Aorta (tissue), 5 donors: ENCODE data around the gene AKAP6. TPM values are rescaled to one million over a fixed set of nuclear protein-coding genes. Genes with fewer than 3 reads are reported as not detected.

Experiments
- ATAC-seq: fragments of 200-7000 bp; cut with Tn5 transposase; one replicate; pipeline ENCODE4 v1.9.1; 2022; ENCODE audit warnings: moderate library complexity; ENCODE audit not compliant: low FRiP score
- DNase-seq, 2 donors: peaks; one replicate each; pipeline ENCODE4 v3.0.0-alpha.2; 2020
- H3K27ac ChIP-seq, 2 donors: one replicate each; pipeline ENCODE4 v1.5.1; 2013; ENCODE audit warnings: low read length in 2 of 2, mild to moderate bottlenecking in 2 of 2, moderate library complexity in 2 of 2, control low read depth in 1 of 2, inconsistent platforms in 1 of 2, low read depth in 1 of 2
- H3K27me3 ChIP-seq, 2 donors: one replicate each; pipeline ENCODE4 v1.6.1; 2013; ENCODE audit warnings: control low read depth in 1 of 2, low read length in 1 of 2, mild to moderate bottlenecking in 1 of 2, moderate library complexity in 1 of 2; ENCODE audit not compliant: insufficient read depth in 2 of 2, control insufficient read depth in 1 of 2
- H3K36me3 ChIP-seq, 2 donors: one replicate each; pipeline ENCODE4 v1.6.1; 2013; ENCODE audit warnings: control low read depth in 1 of 2, low read length in 1 of 2, mild to moderate bottlenecking in 1 of 2; ENCODE audit not compliant: insufficient read depth in 2 of 2, control insufficient read depth in 1 of 2
- H3K4me1 ChIP-seq, 2 donors: one replicate each; pipeline ENCODE4 v1.6.1; 2013; ENCODE audit warnings: low read length in 2 of 2, control low read depth in 1 of 2, mild to moderate bottlenecking in 1 of 2, moderate library complexity in 1 of 2; ENCODE audit not compliant: insufficient read depth in 2 of 2, control insufficient read depth in 1 of 2
- H3K4me3 ChIP-seq, 2 donors: one replicate each; pipeline ENCODE4 v1.5.1; 2013; ENCODE audit warnings: low read length in 2 of 2, control low read depth in 1 of 2, mild to moderate bottlenecking in 1 of 2
- H3K9me3 ChIP-seq: one replicate; pipeline ENCODE4 v1.6.1; 2013; ENCODE audit warnings: mild to moderate bottlenecking, low read length; ENCODE audit not compliant: control insufficient read depth
- WGBS, 2 donors: extraction: QIAGEN DNeasy Blood & Tissue Kit; methylation state at CpG; one replicate each; pipeline ENCODE4 v1.1.7; 2013; 5-methylcytosine and 5-hydroxymethylcytosine counted together
- intact Hi-C, 2 donors: fragments of 100-400 bp; cut with DNase I; formaldehyde crosslinking; loops; one replicate each; pipeline versions ENCODE4 v1.14.2 to v1.15.0; 2022
- polyA plus RNA-seq, 2 donors: library from polyadenylated mRNA; stranded (reverse); fragments of 200-250 nt; gene quantifications; one replicate each; pipeline ENCODE4 v1.2.3, GENCODE V29; 2013
- total RNA-seq, 2 donors: library from RNA; stranded (reverse); fragmentation: NEBNext Ultra II Directional; extraction: Animal tissue kit (Norgen Biotek cat#: 25700); gene quantifications; one replicate each; pipeline ENCODE4 v1.2.1, GENCODE V29; 2021
- donor health status: healthy with polysubstance abuse.
- donor health status: Bipolar disorder and iron deficiency.
- donor health status: DM: no; HTN: no; CAD: no.
- donor health status: DM: no; HTN: no; CAD: no.
- donor health status: DM: yes; HTN: yes; CAD: no.

AKAP6 gene
- total and polyA plus RNA-seq, 4 donors: 7.4 to 211 (median 46.6) TPM

DNA sequence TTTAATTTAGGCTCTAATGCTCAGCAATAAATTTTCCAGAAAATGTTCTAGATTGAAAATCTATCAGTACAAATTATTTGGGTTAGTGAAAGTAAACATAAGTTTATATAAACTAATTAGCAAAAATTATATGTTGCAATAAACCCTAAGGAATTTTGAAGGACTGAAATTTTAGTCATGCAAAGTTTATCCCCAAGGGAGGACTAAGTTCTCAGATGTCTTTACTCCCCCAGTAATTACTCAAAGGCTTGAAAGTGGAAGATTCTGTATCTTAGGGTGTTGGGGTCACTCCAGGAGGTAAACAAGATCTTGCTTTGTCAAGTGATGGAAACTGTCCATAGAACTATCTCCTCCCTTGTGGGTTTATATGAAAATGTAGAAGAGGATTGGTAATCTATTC lies 183.7 kb downstream of the AKAP6 start:
- Histone ChIP-seq H3K4me3 (no peak overlapping the region), H3K4me1 (peaks cover 0 to 6% of the 10 kb centered on the region in 2 donors), H3K9me3 (no peaks in the 10 kb centered on the region), H3K27ac (no peak overlapping the region), H3K27me3 (no peaks in the 10 kb centered on the region), H3K36me3 (no peaks in the 10 kb centered on the region)
- DNase-seq (no peak), ATAC-seq (no peak)
- intact Hi-C loops: loop anchor here (5.0 kb wide), 2 partner anchors 41 to 261 kb away; no protein-coding TSS in a partner anchor

DNA sequence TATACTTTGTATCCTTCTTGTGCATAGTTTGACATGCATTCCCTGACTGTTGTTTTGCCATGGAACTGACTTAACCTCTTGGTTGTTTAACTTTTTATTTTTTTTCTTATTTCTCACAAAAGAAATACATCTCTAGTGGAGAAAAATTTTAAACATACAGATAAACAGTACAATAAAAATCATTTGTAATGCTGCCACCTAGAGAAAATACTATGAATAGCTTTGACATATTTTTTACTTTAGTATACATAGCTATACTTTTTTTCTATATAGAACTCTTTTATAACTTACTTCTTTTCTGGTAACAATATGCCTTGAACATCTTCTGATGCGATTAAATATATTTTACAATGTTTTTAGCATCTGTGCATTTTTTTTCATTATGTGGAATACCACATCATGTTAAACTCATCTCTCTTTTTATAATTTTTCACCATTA lies 184.5 kb downstream of the AKAP6 start:
- H3K4me1 ChIP-seq: peaks cover 0 to 6% of the 10 kb centered on the region in 2 donors
- no peak for DNase-seq
- H3K27me3 ChIP-seq: no peaks in the 10 kb centered on the region
- H3K36me3 ChIP-seq: no peaks in the 10 kb centered on the region
- 50 to 55% methylated on average over 1 of the region's 1 CpG for WGBS, 2 donors
- H3K27ac ChIP-seq: no peak overlapping the region
- no peaks in the 10 kb centered on the region for H3K9me3 ChIP-seq
- intact Hi-C loops: loop anchor here (5.0 kb wide), 2 partner anchors 41 to 261 kb away; no protein-coding TSS in a partner anchor
- no peak overlapping the region for H3K4me3 ChIP-seq
- no peak for ATAC-seq

DNA sequence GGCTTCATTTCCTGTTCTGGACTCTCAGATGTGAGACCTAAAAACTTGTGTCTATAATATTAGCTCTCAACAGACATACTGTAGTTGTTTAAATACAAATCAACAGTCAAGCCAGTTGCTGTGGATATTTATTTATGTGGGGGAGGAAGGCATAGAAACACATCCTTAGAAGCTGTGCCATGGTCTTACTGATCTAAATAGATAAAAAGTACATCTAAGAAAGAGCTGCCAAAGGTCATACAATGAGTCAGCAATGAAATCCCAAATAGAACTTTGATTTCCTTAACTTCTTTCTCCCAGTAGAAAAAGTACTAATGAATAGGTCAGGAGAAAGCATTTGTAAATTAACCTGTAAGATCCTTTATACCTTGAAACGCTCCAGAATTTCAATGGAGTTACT lies 185.1 kb downstream of the AKAP6 start:
- Histone ChIP-seq H3K27ac (no peak overlapping the region), H3K4me1 (peaks cover 0 to 6% of the 10 kb centered on the region in 2 donors), H3K9me3 (no peaks in the 10 kb centered on the region), H3K27me3 (no peaks in the 10 kb centered on the region), H3K36me3 (no peaks in the 10 kb centered on the region), H3K4me3 (no peak overlapping the region)
- 0 to 76% methylated on average over 1 of the region's 1 CpG for WGBS, 2 donors
- no peak for DNase-seq
- intact Hi-C loops: loop anchor here (5.0 kb wide), 2 partner anchors 42 to 262 kb away; no protein-coding TSS in a partner anchor
- ATAC-seq: no peak

DNA sequence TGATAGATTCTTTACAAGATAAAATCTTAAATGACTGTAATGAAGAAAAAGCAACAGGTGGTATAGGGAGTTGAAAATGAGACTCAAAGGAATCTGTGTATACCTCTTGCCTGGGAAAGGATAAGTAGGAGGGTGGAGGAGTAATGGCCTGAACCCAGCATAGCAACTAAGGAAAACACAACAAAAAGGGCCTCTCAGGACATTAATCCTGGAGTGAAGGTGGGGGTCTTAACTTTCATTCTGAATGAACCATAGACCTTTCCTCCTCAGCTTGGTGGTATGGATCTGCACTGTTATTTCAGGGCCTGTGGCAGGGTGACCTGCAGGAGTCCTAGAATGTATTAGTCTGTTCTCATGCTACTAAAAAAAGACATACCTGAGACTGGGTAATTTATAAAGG lies 185.6 kb downstream of the AKAP6 start:
- intact Hi-C loops: loop anchor here (5.0 kb wide), 2 partner anchors 42 to 262 kb away; no protein-coding TSS in a partner anchor
- H3K9me3 ChIP-seq: no peaks in the 10 kb centered on the region
- peak overlapping the region in 1 of 2 donors; percentile 44 for H3K27ac ChIP-seq
- DNase-seq (no peak), ATAC-seq (no peak)
- H3K4me1 ChIP-seq: peaks cover 0 to 6% of the 10 kb centered on the region in 2 donors
- no peaks in the 10 kb centered on the region for H3K36me3 ChIP-seq
- no peaks in the 10 kb centered on the region for H3K27me3 ChIP-seq
- H3K4me3 ChIP-seq: no peak overlapping the region

DNA sequence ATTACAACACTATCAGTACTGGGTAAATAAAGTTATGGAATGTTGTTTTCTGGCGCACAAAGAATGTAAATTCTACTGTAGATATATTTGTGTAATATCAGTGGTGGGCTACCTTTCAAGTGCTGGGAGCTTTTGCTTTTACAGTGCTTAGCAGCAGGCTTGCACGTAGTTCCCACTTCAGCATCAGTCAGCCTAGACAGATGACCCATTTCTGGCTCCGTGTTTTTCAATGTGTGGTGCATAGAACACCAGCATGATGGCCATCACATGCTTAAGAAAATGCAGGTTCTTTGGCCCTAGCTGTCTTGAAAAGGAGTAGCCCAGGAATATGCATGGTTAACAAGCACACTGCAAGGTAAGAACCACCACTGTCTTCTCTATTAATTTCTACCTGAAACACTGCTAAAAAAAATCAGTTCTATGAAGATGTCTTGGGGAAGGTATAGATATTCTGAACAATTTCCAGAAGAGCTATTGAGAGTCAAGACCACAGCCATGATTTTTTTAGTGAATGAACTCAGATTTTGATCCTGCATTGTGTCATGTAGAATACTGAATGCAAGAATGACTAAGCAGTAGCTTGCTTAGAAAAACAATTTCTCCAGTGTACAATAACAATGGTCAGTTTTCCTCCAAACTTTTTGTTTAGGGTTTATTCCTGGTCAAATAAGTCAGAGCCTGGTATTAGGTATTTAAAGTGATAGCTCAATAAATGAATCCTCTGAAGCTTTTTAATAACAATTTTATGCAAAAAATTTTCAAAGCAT lies 195.7 kb downstream of the AKAP6 start:
- Histone ChIP-seq H3K36me3 (no peaks in the 10 kb centered on the region), H3K4me3 (no peak overlapping the region), H3K27me3 (no peaks in the 10 kb centered on the region), H3K27ac (peak overlapping the region in 1 of 2 donors; percentile 32), H3K4me1 (peaks cover 0 to 10% of the 10 kb centered on the region in 2 donors), H3K9me3 (no peaks in the 10 kb centered on the region)
- ATAC-seq (peak; percentile 11), DNase-seq (no peak)
- intact Hi-C loops: no loop called here
- WGBS, 2 donors: 27 to 31% methylated on average over 3 of the region's 3 CpGs

DNA sequence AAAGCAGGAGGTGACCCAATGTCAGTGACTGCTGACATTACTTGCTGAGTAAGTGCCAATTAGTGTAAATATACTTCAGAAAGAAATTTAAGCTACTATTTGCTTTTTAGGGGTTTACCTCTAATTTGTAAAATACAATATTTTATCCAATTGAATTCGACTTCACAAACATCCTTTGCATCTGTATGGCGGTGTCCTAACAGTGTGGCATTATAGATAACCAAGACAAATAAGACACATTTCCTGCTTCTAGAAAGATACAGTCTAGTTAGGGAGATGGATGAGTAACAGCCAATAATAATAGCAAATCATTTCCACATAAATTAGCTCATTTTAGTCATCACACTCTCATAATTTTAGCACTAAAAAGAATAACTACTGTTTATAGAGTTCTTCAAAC lies 196.5 kb downstream of the AKAP6 start:
- H3K4me1 ChIP-seq: peaks cover 0 to 10% of the 10 kb centered on the region in 2 donors
- 89 to 91% methylated on average over 2 of the region's 2 CpGs for WGBS, 2 donors
- no peak overlapping the region for H3K27ac ChIP-seq
- no peaks in the 10 kb centered on the region for H3K36me3 ChIP-seq
- no peak for ATAC-seq
- intact Hi-C loops: no loop called here
- no peak overlapping the region for H3K4me3 ChIP-seq
- H3K27me3 ChIP-seq: no peaks in the 10 kb centered on the region
- no peak for DNase-seq
- H3K9me3 ChIP-seq: no peaks in the 10 kb centered on the region

DNA sequence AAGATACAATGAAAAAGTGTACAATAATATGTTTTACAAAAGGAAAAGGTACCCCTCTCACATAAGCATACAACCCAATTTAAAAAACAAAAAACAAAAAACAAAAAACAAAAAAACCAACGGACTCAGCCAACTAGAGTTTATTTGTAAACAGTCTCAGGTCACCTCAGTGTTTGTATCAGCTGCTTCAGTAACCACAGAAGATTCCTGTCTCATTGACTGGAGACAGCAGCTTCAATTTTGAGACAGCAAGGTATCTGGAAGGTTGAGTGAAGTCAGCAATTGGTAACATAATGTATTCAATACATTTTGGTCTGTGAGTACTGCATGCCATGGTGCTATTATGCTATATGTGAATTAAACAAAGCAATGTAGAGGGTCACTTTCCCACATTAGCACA lies 201.7 kb downstream of the AKAP6 start:
- no peaks in the 10 kb centered on the region for H3K9me3 ChIP-seq
- H3K27ac ChIP-seq: no peak overlapping the region
- H3K36me3 ChIP-seq: peaks cover 0 to 3% of the 10 kb centered on the region in 2 donors
- intact Hi-C loops: no loop called here
- no peak overlapping the region for H3K4me3 ChIP-seq
- ATAC-seq: no peak
- DNase-seq: no peak
- WGBS, 2 donors: 38 to 48% methylated on average over 1 of the region's 1 CpG
- peaks cover 0 to 3% of the 10 kb centered on the region in 2 donors for H3K4me1 ChIP-seq
- H3K27me3 ChIP-seq: no peaks in the 10 kb centered on the region

DNA sequence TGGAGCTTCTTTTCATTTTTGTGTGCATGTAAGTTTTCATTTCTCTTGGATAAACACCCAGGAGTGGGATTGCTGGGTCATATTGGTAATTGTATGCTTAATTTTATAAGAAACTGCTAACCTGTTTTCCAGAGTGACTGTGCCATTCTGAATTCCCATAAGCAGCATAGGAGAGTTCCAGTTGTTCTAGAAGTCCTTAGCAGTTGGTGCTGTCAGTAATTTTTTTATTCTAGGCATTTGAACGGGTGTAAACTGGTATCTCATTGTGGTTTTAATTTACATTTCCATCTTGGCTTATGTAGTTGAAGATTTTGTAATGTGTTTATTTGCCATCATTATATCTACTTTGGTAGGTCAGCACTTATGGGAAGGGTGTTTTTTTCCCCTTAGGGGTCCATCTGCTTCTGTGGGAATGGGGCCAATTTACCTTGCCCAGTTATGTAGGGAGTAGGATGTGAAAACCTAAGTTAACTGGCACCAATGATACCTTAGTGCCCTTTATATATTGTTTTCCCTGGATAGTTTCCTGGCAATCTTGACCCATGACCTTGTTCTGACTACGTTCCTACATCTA lies 202.9 kb downstream of the AKAP6 start:
- Histone ChIP-seq H3K27ac (no peak overlapping the region), H3K27me3 (no peaks in the 10 kb centered on the region), H3K4me1 (no peaks in the 10 kb centered on the region), H3K4me3 (no peak overlapping the region), H3K9me3 (no peaks in the 10 kb centered on the region), H3K36me3 (peaks cover 0 to 6% of the 10 kb centered on the region in 2 donors)
- ATAC-seq (no peak), DNase-seq (no peak)
- intact Hi-C loops: no loop called here
- WGBS, 2 donors: 69 to 78% methylated on average over 2 of the region's 2 CpGs

DNA sequence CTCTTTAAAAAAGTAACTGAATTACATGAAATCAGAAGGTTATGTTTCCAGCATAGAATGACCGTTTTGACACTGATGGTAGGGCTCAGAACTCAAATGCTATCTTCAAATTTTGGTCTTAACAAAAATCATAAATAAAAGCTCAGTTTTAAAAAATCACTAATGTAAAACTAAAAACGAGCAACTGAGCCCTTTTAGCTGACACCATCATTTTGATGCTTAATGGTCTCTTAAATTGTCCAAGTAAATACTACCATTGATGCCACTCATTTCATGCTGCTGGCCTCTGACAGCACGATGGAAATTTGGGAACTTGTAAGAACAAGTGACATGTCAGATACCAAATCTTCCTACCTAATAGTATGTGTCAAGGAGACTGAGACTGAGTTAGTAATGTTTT lies 205.0 kb downstream of the AKAP6 start:
- no peaks in the 10 kb centered on the region for H3K9me3 ChIP-seq
- DNase-seq (no peak), ATAC-seq (no peak)
- no peak overlapping the region for H3K4me3 ChIP-seq
- H3K27me3 ChIP-seq: no peaks in the 10 kb centered on the region
- no peaks in the 10 kb centered on the region for H3K4me1 ChIP-seq
- intact Hi-C loops: no loop called here
- 85 to 87% methylated on average over 3 of the region's 3 CpGs for WGBS, 2 donors
- H3K36me3 ChIP-seq: peaks cover 0 to 6% of the 10 kb centered on the region in 2 donors
- no peak overlapping the region for H3K27ac ChIP-seq
